ENCODE data around the gene MIOX. TPM values are rescaled to one million over a fixed set of nuclear protein-coding genes. Genes with fewer than 3 reads are reported as not detected.
A peak's percentile ranks its signal among the peaks of the same experiment; 100 is the strongest.

MIOX gene
- total and polyA plus RNA-seq, 2 of the 13 experiments (the other 11 are each of a cell fraction or from before 2014, with no cell fraction given) = 1.5 to 2.9 TPM

GRCh38 chr22:50526108-50526833 lies 39.6 kb downstream of the MIOX start (continued):
- TF ChIP-seq ZNF235 (CRISPR knock-in tag; IDR thresholded peaks at IDR 0.05; ENCODE audit: borderline replicate concordance) (0 out of 2 replicates have a peak, but pooled peaks have one; percentile 22), BATF2 (CRISPR knock-in tag; IDR thresholded peaks at IDR 0.05) (peak; percentile 85), ZNF607 (CRISPR knock-in tag; IDR thresholded peaks at IDR 0.05; ENCODE audit: borderline replicate concordance) (0 out of 2 replicates have a peak, but pooled peaks have one; percentile 70), RAD21 (CRISPR knock-in tag; IDR thresholded peaks at IDR 0.05) (peak; percentile 46; the same call in 1 of the 2 replicates), TAF1 (CRISPR knock-in tag; IDR thresholded peaks at IDR 0.05) (peak; percentile 37), ZNF564 (CRISPR knock-in tag; IDR thresholded peaks at IDR 0.05) (peak; percentile 68; the same call in 1 of the 2 replicates), ZFP91 (CRISPR knock-in tag; IDR thresholded peaks at IDR 0.05; ENCODE audit: borderline replicate concordance) (0 out of 2 replicates have a peak, but pooled peaks have one; percentile 36), TAF15 (IDR thresholded peaks at IDR 0.05; ENCODE audit: low read depth, low read length, poor library complexity, severe bottlenecking) (peak; percentile 53), UBTF (CRISPR knock-in tag; IDR thresholded peaks at IDR 0.05) (peak; percentile 22; the same call in 1 of the 2 replicates), ZNF773 (CRISPR knock-in tag; IDR thresholded peaks at IDR 0.05; ENCODE audit: borderline replicate concordance) (0 out of 2 replicates have a peak, but pooled peaks have one; percentile 14), ZNF616 (CRISPR knock-in tag; IDR thresholded peaks at IDR 0.05; ENCODE audit: low read depth) (peak; percentile 67; the same call in 1 of the 2 replicates), ZNF615 (CRISPR knock-in tag; IDR thresholded peaks at IDR 0.05; ENCODE audit: borderline replicate concordance) (no peak), AGO1 (IDR thresholded peaks at IDR 0.05; ENCODE audit: low read depth, low read length, poor library complexity, severe bottlenecking) (peak; percentile 97), ZBTB7B (CRISPR knock-in tag; IDR thresholded peaks at IDR 0.05) (peak; percentile 35; the same call in 1 of the 2 replicates), REPIN1 (CRISPR knock-in tag; IDR thresholded peaks at IDR 0.05; ENCODE audit: borderline replicate concordance, low read depth) (0 out of 2 replicates have a peak, but pooled peaks have one; percentile 52)
- TF ChIP-seq, protein P1, sequence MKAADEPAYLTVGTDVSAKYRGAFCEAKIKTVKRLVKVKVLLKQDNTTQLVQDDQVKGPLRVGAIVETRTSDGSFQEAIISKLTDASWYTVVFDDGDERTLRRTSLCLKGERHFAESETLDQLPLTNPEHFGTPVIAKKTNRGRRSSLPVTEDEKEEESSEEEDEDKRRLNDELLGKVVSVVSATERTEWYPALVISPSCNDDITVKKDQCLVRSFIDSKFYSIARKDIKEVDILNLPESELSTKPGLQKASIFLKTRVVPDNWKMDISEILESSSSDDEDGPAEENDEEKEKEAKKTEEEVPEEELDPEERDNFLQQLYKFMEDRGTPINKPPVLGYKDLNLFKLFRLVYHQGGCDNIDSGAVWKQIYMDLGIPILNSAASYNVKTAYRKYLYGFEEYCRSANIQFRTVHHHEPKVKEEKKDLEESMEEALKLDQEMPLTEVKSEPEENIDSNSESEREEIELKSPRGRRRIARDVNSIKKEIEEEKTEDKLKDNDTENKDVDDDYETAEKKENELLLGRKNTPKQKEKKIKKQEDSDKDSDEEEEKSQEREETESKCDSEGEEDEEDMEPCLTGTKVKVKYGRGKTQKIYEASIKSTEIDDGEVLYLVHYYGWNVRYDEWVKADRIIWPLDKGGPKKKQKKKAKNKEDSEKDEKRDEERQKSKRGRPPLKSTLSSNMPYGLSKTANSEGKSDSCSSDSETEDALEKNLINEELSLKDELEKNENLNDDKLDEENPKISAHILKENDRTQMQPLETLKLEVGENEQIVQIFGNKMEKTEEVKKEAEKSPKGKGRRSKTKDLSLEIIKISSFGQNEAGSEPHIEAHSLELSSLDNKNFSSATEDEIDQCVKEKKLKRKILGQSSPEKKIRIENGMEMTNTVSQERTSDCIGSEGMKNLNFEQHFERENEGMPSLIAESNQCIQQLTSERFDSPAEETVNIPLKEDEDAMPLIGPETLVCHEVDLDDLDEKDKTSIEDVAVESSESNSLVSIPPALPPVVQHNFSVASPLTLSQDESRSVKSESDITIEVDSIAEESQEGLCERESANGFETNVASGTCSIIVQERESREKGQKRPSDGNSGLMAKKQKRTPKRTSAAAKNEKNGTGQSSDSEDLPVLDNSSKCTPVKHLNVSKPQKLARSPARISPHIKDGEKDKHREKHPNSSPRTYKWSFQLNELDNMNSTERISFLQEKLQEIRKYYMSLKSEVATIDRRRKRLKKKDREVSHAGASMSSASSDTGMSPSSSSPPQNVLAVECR (CRISPR knock-in tag; IDR thresholded peaks at IDR 0.05; ENCODE audit: borderline replicate concordance) = peak; percentile 39; the same call in 1 of the 2 replicates
- TF ChIP-seq, protein P2, sequence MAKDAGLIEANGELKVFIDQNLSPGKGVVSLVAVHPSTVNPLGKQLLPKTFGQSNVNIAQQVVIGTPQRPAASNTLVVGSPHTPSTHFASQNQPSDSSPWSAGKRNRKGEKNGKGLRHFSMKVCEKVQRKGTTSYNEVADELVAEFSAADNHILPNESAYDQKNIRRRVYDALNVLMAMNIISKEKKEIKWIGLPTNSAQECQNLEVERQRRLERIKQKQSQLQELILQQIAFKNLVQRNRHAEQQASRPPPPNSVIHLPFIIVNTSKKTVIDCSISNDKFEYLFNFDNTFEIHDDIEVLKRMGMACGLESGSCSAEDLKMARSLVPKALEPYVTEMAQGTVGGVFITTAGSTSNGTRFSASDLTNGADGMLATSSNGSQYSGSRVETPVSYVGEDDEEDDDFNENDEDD (CRISPR knock-in tag; IDR thresholded peaks at IDR 0.05; ENCODE audit: borderline replicate concordance) = no peak; the same call in 1 of the 2 replicates
